Progenitor cell of endocrine pancreas (in vitro differentiated cells): Measurements from ENCODE around the gene NDOR1. TPM values are rescaled to one million over a fixed set of nuclear protein-coding genes. Genes with fewer than 3 reads are reported as not detected.

Experiments
- DNase-seq: peaks from one replicate; pipeline ENCODE4 v3.0.0; 2021; ENCODE audit warnings: low spot score; ENCODE audit not compliant: unreplicated experiment
- H3K27ac Mint-ChIP-seq: 2 replicates; pipeline ENCODE4 v1.8.0; 2021; ENCODE audit warnings: mild to moderate bottlenecking, moderate library complexity, mixed read lengths
- H3K27me3 Mint-ChIP-seq: 2 replicates; pipeline ENCODE4 v1.8.0; 2021; ENCODE audit warnings: mixed read lengths
- H3K36me3 Mint-ChIP-seq: 2 replicates; pipeline ENCODE4 v1.8.0; 2022; ENCODE audit warnings: mixed read lengths; ENCODE audit not compliant: insufficient read depth
- H3K4me1 Mint-ChIP-seq: 2 replicates; pipeline ENCODE4 v1.8.0; 2021; ENCODE audit warnings: low read depth, mixed read lengths
- H3K4me3 Mint-ChIP-seq: 2 replicates; pipeline ENCODE4 v1.8.0; 2021; ENCODE audit warnings: low read depth, mild to moderate bottlenecking, moderate library complexity, mixed read lengths
- H3K9me3 Mint-ChIP-seq: 2 replicates; pipeline ENCODE4 v1.8.0; 2021; ENCODE audit warnings: low read depth, mixed read lengths
- total RNA-seq: library from RNA; stranded (reverse); gene quantifications from 2 replicates; pipeline ENCODE4 v1.2.1, GENCODE V29; 2021
- TF ChIP-seq, protein P1 (sequence below): fragments of 200-600 bp; sonication (generic); IDR thresholded peaks from one replicate; pipeline ENCODE4 v1.5.0; 2021; ENCODE audit warnings: antibody characterized with exemption, mild to moderate bottlenecking; ENCODE audit not compliant: unreplicated experiment

Gene NDOR1
- total RNA-seq, 1 donor from 2014 or later, result 37.4 TPM

DNA sequence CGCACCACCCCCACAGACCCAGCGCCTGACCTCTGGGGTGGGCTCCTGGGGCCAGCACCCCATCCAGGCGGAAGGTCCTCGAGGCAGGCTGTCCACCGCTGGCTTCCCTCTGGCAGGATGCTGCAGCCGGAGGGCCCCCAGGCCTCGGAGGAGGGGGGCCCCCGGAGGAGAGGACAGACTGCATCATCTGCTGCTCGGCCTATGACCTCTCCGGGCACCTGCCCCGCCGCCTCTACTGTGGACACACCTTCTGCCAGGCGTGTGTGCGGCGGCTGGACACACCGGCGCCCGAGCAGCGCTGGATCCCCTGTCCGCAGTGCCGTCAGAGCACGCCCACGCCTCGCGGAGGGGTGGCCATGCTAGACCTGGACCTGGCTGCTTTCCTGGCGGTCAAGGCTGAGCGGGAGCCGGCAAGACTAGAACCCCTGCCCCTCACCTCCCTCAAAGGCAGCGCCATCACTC lies 23.0 kb downstream of the NDOR1 start:
- Mint-ChIP-seq H3K9me3 (no peaks in the 10 kb centered on the region), H3K36me3 (no peaks in the 10 kb centered on the region), H3K4me1 (peaks cover 9% of the 10 kb centered on the region), H3K27ac (no peak overlapping the region), H3K27me3 (no peaks in the 10 kb centered on the region), H3K4me3 (no peak overlapping the region)
- no peak for DNase-seq
- TF ChIP-seq, protein P1, sequence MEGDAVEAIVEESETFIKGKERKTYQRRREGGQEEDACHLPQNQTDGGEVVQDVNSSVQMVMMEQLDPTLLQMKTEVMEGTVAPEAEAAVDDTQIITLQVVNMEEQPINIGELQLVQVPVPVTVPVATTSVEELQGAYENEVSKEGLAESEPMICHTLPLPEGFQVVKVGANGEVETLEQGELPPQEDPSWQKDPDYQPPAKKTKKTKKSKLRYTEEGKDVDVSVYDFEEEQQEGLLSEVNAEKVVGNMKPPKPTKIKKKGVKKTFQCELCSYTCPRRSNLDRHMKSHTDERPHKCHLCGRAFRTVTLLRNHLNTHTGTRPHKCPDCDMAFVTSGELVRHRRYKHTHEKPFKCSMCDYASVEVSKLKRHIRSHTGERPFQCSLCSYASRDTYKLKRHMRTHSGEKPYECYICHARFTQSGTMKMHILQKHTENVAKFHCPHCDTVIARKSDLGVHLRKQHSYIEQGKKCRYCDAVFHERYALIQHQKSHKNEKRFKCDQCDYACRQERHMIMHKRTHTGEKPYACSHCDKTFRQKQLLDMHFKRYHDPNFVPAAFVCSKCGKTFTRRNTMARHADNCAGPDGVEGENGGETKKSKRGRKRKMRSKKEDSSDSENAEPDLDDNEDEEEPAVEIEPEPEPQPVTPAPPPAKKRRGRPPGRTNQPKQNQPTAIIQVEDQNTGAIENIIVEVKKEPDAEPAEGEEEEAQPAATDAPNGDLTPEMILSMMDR, result no peak

- no peak for DNase-seq
- Mint-ChIP-seq H3K4me3 (no peak overlapping the region), H3K27me3 (no peaks in the 10 kb centered on the region), H3K4me1 (peaks cover 9% of the 10 kb centered on the region), H3K9me3 (no peaks in the 10 kb centered on the region), H3K36me3 (no peaks in the 10 kb centered on the region), H3K27ac (no peak overlapping the region)
- TF ChIP-seq, protein P1, result no peak
Observed at GRCh38 chr9:137228968-137229896, 23.7 kb downstream of the NDOR1 start.

DNA sequence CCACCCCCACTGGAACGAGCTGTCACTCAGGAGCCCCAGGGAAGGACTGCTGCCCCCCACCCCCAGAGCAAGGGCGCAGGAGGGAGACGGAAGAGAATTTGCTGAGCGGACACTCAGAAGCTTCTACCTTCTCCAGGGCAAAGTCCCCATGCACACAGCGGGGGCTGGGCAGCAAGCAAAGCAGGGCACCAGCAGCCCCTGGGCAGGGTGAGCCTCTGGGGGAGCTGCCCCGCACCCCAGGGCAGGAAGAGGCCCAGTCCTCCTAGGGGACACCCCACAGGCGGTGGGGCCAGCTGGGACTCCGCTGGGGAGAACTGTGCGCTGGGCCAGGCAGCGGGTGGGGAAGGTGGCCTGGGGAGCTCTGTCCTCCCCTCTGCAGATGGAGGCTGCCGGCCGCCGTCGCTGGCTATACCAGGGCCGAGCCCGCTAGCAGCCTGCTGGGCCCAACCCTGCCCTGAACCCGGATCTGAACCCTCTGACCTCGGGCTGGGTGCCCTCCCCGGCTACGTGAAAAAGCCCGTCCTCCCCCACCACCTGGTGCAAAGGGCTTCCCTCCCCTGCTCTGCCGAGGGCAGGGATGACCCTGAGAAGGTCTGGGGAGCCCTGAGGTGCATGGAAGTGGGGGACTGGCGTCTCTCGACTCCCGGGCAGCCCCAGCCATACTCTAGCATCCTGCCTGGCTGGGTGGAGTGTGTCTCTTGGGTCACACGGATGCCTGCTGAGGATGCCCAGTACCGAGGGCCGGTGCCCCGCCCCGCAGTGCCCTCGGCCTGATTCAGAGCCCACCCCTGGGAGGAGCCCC lies 24.6 kb downstream of the NDOR1 start:
- Mint-ChIP-seq H3K4me1 (peaks cover 10% of the 10 kb centered on the region), H3K9me3 (no peaks in the 10 kb centered on the region), H3K4me3 (no peak overlapping the region), H3K27me3 (no peaks in the 10 kb centered on the region), H3K27ac (no peak overlapping the region), H3K36me3 (no peaks in the 10 kb centered on the region)
- TF ChIP-seq, protein P1, result no peak
- DNase-seq, result no peak

DNA sequence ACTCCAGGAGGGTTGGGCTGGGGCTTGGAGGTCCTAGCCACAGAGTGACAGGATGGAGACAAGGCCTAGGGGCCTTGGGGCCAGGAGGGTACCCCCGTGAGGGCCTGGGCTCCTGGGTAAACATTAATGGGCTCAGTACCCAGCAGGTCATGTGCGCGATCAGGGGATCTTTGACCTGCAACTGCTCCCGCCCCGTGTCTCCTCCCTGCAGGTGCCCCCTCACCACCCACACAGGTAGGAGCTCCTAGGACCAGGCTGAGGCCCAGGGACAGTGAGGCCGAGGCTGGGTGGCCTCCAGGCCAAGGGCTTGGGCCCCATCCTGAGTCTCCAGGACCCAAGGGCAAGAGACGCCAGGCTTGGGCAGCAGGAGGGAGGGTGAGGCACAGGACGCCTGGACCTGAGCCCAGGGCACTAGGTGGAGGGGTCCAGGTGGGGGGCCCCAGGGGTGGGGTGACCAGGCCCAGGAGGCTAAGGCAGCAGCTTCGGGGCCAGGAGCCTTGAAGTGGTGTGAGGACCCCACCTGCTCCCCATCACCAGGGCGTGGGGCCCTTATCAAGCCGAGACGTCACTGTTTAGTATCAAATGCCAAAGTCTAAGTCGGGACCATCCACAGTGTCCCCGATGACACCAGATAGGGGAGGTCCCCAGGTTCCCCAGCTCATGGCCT lies 25.3 kb downstream of the NDOR1 start, which contains the start of gene SLC34A3:
Gene SLC34A3 (plus strand): TSS at position 197 of the 667 bp plus-strand sequence. CDS start 802 bp downstream, outside the sequence.
- Mint-ChIP-seq H3K27ac (no peak within 1 kb of the TSS), H3K4me3 (no peak within 1 kb of the TSS), H3K27me3 (no peaks in the 10 kb centered on the region), H3K36me3 (no peaks in the 10 kb centered on the region), H3K4me1 (peaks cover 13% of the 10 kb centered on the region), H3K9me3 (no peaks in the 10 kb centered on the region)
- no peak for DNase-seq
- TF ChIP-seq, protein P1, result no peak
